Stimulated activated effector memory CD8-positive, alpha-beta T cell treated with anti-CD3 and anti-CD28 coated beads, Interleukin-12 subunit alpha, Interleukin-12 subunit beta, amount 100 ng/mL, for 72 hours (primary cell): Measurements from ENCODE around the gene BCL11B.
A peak's percentile ranks its signal among the peaks of the same experiment; 100 is the strongest.

ENCODE experiments used
- ATAC-seq: fragments of 150-1000 bp; cut with Tn5 transposase; 2 replicates; pipeline ENCODE4 v1.10.0; 2021
- DNase-seq, 2 donors: peaks; one replicate each; pipeline ENCODE4 v3.0.0; 2021 to 2022; ENCODE audit warnings: low spot score in 2 of 2
- H3K27ac Mint-ChIP-seq: one replicate; pipeline ENCODE4 v1.8.0; 2022; ENCODE audit warnings: mild to moderate bottlenecking, mixed read lengths
- H3K36me3 Mint-ChIP-seq: one replicate; pipeline ENCODE4 v1.8.0; 2022; ENCODE audit warnings: mild to moderate bottlenecking, mixed read lengths
- H3K4me1 Mint-ChIP-seq: one replicate; pipeline ENCODE4 v1.8.0; 2022; ENCODE audit warnings: mixed read lengths
- H3K4me3 Mint-ChIP-seq: one replicate; pipeline ENCODE4 v1.8.0; 2022; ENCODE audit warnings: mild to moderate bottlenecking, mixed read lengths
- H3K9me3 Mint-ChIP-seq: one replicate; pipeline ENCODE4 v1.8.0; 2022; ENCODE audit warnings: mixed read lengths

Gene BCL11B

DNA sequence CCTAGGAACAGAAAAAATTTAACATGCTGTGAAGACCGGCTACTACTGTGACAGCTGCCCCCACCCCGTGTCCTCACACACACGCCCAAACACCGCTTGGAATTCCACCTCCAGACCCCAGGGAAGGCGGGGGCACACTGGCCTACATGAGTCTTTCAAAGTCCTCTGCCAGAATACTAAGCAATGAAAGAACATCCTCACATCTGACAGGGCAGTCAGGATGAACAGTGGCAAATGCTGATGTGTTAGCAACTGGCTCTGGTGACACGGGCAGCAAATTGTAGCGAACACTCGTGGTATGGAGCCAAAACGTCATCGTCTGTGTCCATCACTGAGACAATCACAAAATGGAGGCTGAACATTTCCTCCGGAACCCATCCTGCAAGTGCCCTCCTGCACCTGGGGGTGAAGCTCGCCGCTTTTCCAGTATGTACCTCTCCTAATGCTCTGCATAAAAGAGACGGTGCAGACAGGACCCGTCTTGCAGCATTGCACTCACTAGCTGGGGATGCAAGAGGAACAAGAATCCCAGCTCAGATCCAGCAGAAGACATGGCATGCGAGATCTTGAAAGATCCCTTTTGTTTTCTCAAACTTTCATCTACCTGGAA, 94.8 kb downstream of the BCL11B start:
- no peak for ATAC-seq
- Mint-ChIP-seq H3K4me1 (peaks cover 36% of the 10 kb centered on the region), H3K36me3 (peaks cover 89% of the 10 kb centered on the region), H3K27ac (no peak overlapping the region), H3K4me3 (no peak overlapping the region), H3K9me3 (no peaks in the 10 kb centered on the region)
- DNase-seq, result no peak

DNA sequence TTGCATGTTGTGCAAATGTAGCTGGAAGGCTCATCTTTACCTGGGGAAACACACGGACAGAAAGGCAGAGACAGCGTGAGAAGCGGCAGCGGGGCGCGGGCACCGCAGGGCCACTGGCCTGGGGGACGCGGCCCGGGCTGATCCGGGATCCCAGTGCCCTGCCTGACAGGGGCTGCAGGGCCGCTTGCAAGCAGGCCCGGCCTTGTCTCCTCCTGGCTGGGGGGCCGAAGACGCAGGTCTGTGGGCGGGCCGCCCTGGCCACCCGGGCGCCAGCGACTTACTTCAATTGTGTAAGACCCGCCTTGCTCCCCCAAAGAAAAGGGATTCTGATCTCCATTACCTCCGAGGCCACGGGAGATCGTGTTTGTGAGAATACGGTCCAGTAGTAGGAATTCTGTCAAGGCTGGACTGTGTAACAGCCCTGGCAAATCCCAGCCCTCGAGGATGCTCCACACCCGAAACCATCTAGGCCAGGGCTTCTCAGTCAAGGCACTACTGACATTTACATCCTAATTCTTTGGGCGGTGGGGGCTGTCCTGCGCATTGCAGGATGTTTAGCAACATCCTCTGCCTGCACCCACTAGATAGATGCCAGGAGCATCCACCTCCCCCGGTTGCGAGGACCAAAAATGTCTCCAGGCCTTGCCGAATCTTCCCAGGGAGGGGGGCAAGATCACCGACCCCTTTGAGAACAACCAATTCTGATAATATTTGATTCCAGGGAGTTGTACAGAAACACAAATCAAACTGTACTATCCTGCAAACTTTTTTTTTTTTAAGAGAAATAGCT, 95.6 kb downstream of the BCL11B start:
- peaks cover 28% of the 10 kb centered on the region for H3K4me1 Mint-ChIP-seq
- ATAC-seq, result no peak
- H3K36me3 Mint-ChIP-seq, result peaks cover 89% of the 10 kb centered on the region
- no peak for DNase-seq
- no peaks in the 10 kb centered on the region for H3K9me3 Mint-ChIP-seq
- H3K27ac Mint-ChIP-seq, result no peak overlapping the region
- H3K4me3 Mint-ChIP-seq, result no peak overlapping the region

DNA sequence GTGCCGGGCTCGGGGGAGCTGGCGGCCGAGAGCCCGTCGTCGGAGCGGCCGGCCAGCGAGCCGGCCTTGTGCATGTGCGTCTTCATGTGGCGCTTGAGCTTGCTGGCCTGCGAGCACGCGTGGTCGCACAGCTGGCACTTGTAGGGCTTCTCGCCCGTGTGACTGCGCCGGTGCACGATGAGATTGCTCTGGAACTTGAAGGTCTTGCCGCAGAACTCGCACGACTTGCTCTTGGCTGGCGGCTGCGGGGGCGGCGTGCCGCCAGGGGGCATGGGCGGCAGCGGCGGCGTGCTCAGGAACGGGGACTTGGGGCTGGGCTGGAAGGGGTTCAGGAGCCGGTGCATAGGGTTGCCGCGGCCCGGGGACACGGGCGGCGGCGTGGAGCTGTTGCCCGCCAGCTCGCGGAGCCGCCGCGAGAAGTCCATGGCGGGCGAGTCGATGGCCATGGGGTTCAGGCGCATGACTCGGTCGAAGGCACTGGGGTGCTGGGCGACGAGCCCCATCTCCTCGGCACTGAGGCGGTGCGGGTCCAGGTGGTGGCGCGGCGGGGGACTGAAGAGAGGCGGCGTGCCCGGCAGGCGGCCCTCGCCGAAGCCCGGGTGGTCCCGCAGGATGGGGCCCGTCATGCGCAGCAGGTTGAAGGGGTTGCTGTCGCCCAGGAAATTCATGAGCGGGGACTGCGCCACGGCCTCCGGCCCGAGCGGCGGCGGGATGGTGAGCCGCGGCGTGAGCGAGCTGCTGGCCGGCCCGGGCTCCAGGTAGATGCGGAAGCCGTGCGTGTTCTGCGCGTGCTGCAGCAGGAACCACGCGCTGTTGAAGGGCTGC, 96.5 kb downstream of the BCL11B start:
- no peaks in the 10 kb centered on the region for H3K9me3 Mint-ChIP-seq
- peaks cover 25% of the 10 kb centered on the region for H3K4me1 Mint-ChIP-seq
- H3K36me3 Mint-ChIP-seq, result peaks cover 89% of the 10 kb centered on the region
- DNase-seq (no peak), ATAC-seq (no peak)
- no peak overlapping the region for H3K4me3 Mint-ChIP-seq
- no peak overlapping the region for H3K27ac Mint-ChIP-seq

DNA sequence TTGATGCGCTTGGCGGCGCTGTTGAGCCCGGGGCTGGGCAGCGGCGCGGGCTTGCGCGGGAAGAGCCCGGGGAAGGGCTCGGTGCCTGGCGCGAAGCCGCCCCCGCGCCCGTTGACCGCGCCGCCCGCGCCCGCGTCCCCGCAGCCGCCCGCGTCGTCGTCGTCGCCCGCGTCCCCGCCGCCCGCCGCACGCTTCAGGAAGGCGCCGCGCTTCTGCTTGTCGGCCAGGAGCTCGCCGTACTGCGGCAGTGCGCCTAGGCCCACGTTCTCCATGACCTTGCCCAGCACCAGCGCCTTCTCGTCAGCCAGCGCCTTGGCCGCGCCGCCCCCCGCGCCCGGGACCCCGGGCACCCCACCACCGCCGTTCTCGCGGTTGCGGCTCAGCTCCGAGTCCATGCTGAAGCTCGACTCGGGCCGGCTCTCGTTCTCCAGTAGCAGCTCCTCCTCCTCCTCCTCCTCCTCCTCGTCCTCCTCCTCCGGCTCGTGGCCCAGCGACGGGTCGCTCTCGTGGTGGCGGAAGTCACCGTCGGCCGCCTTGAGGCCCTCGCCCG, 97.2 kb downstream of the BCL11B start:
- Mint-ChIP-seq H3K4me3 (no peak overlapping the region), H3K27ac (no peak overlapping the region), H3K36me3 (peaks cover 89% of the 10 kb centered on the region), H3K9me3 (no peaks in the 10 kb centered on the region), H3K4me1 (peaks cover 18% of the 10 kb centered on the region)
- ATAC-seq (no peak), DNase-seq (no peak)

DNA sequence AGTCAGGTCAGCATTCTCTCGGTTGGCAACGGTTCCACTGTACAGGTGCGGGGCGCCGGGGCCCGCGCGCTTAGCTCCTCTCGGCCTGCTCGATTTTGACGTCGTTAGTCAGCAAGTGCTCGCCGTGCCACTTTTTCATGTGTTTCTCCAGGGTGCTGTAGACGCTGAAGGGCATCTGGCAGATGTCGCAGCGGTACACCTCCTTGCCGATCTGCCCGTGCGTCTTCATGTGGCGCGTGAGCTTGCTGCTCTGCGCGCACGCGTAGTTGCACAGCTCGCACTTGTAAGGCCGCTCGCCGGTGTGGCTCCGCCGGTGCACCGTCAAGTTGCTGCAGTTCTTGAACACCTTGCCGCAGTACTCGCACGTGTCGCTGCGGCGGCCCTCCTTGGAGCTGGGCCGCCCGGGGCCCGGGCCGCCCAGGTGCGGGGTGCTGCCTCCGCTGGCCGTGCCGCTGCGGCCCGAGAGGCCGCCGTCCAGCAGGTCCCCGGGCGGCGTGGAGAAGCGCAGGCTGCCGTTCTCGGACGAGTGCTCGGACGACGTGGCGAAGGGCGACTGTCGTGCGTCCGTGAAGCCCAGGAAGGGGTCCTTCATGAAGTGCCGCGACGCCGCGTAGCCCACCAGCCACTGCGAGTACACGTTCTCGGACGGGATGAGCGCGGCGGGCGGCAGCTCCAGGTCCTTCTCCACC, 97.8 kb downstream of the BCL11B start:
- H3K36me3 Mint-ChIP-seq, result peaks cover 87% of the 10 kb centered on the region
- no peak overlapping the region for H3K27ac Mint-ChIP-seq
- ATAC-seq (no peak), DNase-seq (no peak)
- peaks cover 14% of the 10 kb centered on the region for H3K4me1 Mint-ChIP-seq
- no peak overlapping the region for H3K4me3 Mint-ChIP-seq
- no peaks in the 10 kb centered on the region for H3K9me3 Mint-ChIP-seq

DNA sequence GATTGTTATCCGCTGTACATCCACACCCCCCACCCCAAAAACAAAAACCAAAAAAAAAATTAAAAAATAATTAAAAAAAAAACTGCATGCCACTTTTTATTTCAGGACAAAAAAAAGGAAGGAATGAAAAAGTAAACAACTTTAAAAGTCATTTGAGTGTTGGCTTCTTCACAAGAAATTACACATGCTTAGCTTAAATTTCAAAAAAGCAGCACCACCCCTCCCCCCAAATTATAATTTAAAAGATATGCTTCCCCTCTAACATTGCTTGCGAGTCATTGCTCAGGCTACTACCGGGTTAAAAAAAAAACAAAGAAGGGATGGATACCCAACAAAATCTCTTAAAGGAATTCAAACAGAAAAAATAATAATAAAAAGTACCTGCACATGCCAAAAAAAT, 98.5 kb downstream of the BCL11B start:
- no peaks in the 10 kb centered on the region for H3K9me3 Mint-ChIP-seq
- ATAC-seq (no peak), DNase-seq (no peak)
- no peak overlapping the region for H3K27ac Mint-ChIP-seq
- peaks cover 88% of the 10 kb centered on the region for H3K36me3 Mint-ChIP-seq
- H3K4me3 Mint-ChIP-seq, result no peak overlapping the region
- peaks cover 16% of the 10 kb centered on the region for H3K4me1 Mint-ChIP-seq

DNA sequence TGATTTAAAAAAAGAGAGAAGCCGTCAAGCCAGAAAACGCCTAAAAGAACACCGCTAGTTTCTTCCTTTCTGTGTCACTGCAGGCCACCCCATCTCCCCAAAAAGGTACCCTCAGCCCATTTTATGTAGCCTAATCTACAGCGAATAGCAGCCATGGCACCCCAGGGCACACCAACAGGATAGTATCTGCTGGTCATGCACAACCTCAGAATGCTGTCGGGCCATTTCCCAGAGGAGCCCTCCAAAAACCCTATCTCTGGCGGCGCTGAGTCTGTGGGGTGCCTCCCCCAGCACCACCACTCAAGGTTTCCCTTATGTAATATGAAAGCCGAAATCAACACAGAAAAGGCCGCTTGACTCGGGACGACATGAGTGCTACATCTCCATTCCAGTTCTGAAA, 98.9 kb downstream of the BCL11B start:
- DNase-seq, result no peak
- Mint-ChIP-seq H3K4me3 (no peak overlapping the region), H3K27ac (no peak overlapping the region), H3K36me3 (peaks cover 92% of the 10 kb centered on the region), H3K4me1 (peaks cover 16% of the 10 kb centered on the region), H3K9me3 (no peaks in the 10 kb centered on the region)
- no peak for ATAC-seq

DNA sequence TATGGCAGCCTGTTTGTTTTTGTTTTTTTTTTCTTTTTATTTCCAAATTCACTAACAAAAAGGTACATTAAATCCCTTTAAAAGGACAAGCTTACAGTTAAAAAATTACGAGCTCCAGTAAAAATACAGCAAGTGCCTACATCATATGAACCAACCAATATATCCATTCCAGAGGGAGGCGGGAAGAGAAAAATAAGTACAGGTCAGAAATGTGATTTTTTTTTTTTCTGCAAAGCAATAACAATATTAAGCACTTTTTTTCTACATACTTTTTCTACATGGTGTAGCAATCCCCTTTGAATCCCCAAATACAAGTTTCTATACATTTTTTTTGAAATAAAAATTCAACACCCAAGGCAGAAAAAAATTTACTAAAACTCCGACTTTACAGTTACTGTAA, 100.6 kb downstream of the BCL11B start:
- Mint-ChIP-seq H3K9me3 (peaks cover 2% of the 10 kb centered on the region), H3K36me3 (peaks cover 88% of the 10 kb centered on the region), H3K4me3 (no peak overlapping the region), H3K27ac (no peak overlapping the region), H3K4me1 (peaks cover 16% of the 10 kb centered on the region)
- ATAC-seq (no peak), DNase-seq (no peak)

DNA sequence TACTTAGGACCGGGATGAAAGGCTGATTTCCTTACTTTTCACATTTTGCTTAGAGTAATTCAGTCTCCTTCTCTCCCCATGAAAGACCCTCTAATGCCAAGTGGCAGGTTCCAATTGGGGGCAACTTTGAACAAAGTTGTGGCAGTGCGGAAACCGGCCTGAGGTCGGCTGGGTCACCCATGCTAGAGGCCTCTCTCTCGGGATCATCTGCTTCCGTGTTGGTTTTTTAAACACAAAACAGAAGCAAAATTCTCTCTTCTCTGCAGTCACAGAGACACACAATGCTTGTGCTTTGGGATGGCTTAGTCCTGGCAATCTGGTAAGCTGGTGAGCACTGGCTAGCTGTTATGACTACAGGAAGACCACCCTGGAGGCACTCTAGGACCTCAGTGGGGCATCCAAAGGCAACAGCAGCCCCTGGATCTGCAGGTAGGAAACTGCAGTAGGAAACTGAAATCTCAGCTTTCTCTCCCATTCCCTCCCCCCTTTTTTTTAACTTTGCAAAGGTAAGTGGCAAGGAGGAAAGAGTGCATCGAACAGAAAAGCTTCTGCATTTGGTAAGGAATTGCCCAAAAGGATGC, 102.1 kb downstream of the BCL11B start:
- Mint-ChIP-seq H3K27ac (no peak overlapping the region), H3K4me1 (peaks cover 29% of the 10 kb centered on the region), H3K4me3 (no peak overlapping the region), H3K9me3 (peaks cover 2% of the 10 kb centered on the region), H3K36me3 (peaks cover 77% of the 10 kb centered on the region)
- no peak for DNase-seq
- ATAC-seq, result no peak

DNA sequence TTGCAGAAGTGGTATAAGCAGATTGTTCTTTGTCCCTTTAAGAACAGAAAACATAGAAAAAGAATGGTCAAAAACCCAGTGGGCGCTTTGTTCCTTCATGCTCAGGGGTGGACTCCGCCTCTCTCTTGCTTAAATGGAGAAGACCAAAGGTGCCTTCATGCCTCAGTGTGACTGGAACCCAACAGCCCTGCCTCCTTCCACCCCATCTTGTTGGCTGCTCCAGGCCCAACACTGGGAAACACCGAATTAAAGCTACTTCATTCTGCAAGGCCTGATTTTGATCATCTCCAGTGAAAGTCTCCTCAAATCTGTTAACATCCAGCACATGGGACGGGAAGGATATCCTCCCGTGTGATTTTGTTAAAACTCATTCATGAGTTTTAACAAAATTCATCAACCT, 103.7 kb downstream of the BCL11B start:
- Mint-ChIP-seq H3K4me3 (no peak overlapping the region), H3K4me1 (peaks cover 33% of the 10 kb centered on the region), H3K27ac (peak overlapping the region; percentile 52), H3K9me3 (peaks cover 4% of the 10 kb centered on the region), H3K36me3 (peaks cover 66% of the 10 kb centered on the region)
- ATAC-seq (no peak), DNase-seq (no peak)

DNA sequence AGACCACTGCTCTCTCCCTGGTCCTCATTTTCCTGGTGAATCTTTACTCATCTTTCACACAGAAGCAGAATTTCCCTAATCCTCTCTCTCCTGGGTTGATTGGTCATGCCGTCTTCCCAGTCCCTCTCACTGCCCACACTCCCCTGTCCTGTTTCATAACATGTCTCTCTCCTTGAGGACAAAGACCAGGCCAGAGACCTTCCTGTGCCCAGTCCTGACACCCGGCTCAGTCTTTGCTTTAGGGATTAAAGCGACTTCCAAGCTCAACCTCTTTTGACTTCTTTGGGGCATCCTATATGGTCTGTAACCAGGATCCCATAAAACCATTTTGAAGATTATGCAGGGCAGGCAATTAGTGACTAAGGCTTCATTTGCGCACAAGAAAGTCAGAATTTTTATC, 105.5 kb downstream of the BCL11B start:
- Mint-ChIP-seq H3K9me3 (peaks cover 6% of the 10 kb centered on the region), H3K36me3 (peaks cover 56% of the 10 kb centered on the region), H3K4me3 (no peak overlapping the region), H3K27ac (peak overlapping the region; percentile 44), H3K4me1 (peaks cover 45% of the 10 kb centered on the region)
- DNase-seq, result no peak
- no peak for ATAC-seq

DNA sequence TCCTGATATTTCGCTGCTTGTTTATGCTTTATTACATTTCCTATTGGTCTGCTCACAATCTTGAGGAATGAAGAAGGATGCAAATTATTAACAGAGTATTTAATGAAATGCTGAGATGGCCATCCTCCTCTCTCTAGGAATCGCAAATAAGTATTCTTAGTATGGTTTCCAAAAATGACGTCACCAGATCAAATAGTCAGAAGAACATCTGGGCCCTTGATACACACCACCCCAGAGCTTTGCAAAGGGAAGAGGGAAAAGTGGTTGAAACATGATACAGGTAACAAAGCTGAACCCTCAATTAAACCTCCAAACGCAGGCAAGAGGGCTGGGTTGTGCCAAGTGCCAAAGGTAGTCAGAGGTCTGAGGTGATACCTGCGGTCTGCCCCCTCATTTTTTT, 107.3 kb downstream of the BCL11B start:
- Mint-ChIP-seq H3K9me3 (peaks cover 6% of the 10 kb centered on the region), H3K4me3 (no peak overlapping the region), H3K4me1 (peaks cover 48% of the 10 kb centered on the region), H3K27ac (no peak overlapping the region), H3K36me3 (peaks cover 42% of the 10 kb centered on the region)
- ATAC-seq (no peak), DNase-seq (no peak)

DNA sequence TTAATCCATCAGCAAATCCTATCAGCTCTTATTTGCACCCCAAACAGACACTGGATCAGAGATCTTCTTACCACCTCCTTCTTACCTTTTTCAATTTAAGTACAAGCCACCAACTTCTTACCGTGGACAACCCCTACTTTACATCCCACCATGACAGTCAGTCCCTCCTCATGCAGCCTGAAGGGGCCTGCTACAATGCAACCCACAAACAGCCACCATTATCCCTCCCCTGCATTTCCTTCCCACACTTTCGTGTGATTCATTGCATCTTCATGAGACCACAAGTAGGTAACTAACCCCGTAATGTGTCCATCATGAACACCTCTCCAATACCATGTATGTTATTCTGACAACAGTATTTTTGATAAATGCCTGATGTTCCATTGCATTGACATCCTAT, 108.6 kb downstream of the BCL11B start:
- Mint-ChIP-seq H3K27ac (no peak overlapping the region), H3K36me3 (peaks cover 32% of the 10 kb centered on the region), H3K9me3 (peaks cover 6% of the 10 kb centered on the region), H3K4me1 (peaks cover 40% of the 10 kb centered on the region), H3K4me3 (no peak overlapping the region)
- DNase-seq (no peak), ATAC-seq (peak; percentile 66)

DNA sequence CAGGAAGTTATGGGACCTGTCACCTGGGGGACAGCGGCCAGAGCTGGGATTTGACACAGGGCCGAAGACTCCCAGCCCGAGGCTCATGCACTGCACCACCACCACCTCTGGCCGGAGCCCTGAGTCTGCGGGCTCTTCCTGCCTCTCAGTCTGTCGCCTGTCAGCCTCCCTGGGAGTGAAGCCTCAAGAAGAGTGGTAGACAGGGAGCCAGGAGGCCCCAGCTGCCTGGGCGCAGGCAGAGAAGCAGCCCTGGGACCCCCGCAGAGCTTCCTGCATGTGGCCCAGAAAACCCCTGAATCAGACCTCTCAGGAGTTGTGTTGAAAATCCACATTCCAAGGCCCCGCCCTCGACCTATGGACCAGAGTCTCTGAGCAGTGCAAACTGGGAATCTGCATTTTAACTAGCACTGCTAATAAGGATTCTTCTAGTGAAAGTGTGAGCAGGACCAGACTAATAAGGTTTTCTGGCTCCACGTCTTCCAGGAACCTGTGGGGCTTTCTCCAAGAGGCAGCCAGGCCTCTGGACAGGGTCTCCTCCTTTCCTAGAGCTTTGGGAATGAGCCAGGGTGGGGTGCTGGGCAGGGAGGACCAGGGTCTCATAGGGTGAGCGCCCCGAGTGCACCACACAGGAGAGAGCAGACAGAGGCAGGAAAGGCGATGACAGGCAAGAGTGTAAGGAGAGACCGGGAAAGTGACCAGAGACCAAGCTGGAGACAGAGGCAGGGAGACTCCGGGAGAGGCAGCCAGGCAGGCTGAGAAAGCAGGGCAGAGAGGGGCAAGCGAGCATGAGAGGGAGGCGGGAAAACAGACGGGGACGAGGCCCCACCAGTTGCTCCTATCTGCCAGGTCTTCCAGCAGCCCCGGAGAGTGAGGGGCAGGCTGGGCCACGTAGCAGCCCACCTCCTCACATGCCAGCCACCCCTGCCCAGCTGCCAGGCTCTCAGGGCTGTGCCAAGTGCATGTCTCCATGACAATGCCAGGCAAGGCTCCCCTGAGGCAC, 112.4 kb downstream of the BCL11B start:
- peak overlapping the region; percentile 58 for H3K27ac Mint-ChIP-seq

More for the DNA sequence above, 112.4 kb downstream of the BCL11B start:
- peaks cover 4% of the 10 kb centered on the region for H3K9me3 Mint-ChIP-seq
- H3K4me1 Mint-ChIP-seq, result peaks cover 28% of the 10 kb centered on the region
- H3K36me3 Mint-ChIP-seq, result peaks cover 12% of the 10 kb centered on the region
- ATAC-seq, result no peak
- no peak overlapping the region for H3K4me3 Mint-ChIP-seq
- DNase-seq, result no peak
